SK-N-SH (cell line): Measurements from ENCODE around the gene TLE5. TPM values are rescaled to one million over a fixed set of nuclear protein-coding genes. Genes with fewer than 3 reads are reported as not detected.

ENCODE experiments used
- CTCF ChIA-PET: fragments of 300-600, 350-600 bp; formaldehyde crosslinking; extraction: SDS; loops from one replicate; lab custom pipeline; 2021; lab: Yijun Ruan, JAX
- POLR2A ChIA-PET: fragments of 350-600 bp; sonication (Branson Sonifier 250); formaldehyde crosslinking; extraction: SDS; loops from one replicate; lab custom pipeline; 2020; ENCODE audit warnings: antibody characterized with exemption, inconsistent platforms; lab: Yijun Ruan, JAX
- DNase-seq: peaks from one replicate; pipeline ENCODE4 v3.0.0; 2012
- H2AFZ ChIP-seq: fragments of 200-600 bp; sonication (generic); 2 replicates; pipeline ENCODE4 v1.8.1; 2016; ENCODE audit warnings: antibody characterized with exemption, mild to moderate bottlenecking, low read depth
- H3F3A ChIP-seq: fragments of 200-600 bp; sonication (generic); replicated peaks from 2 replicates; pipeline ENCODE3; 2016; ENCODE audit warnings: antibody characterized with exemption, mild to moderate bottlenecking; ENCODE audit not compliant: insufficient read depth
- H3K27ac ChIP-seq, 2 experiments: fragments of 200-500 bp in 1 of 2; fragments of 200-600 bp in 1 of 2; sonication (Bioruptor generic) in 1 of 2; sonication (generic), shearing (Covaris generic) in 1 of 2; 2 replicates each; pipeline versions ENCODE4 v1.5.1 to v1.6.1; 2014 to 2016; ENCODE audit warnings: low read depth in 2 of 2, inconsistent platforms in 1 of 2, low read length in 1 of 2, mild to moderate bottlenecking in 1 of 2, mixed read lengths in 1 of 2
- H3K27me3 ChIP-seq: fragments of 200-600 bp; sonication (generic), shearing (Covaris generic); 2 replicates; pipeline ENCODE4 v1.6.1; 2016; ENCODE audit warnings: mixed run types; ENCODE audit not compliant: insufficient read depth
- H3K36me3 ChIP-seq, 2 experiments: fragments of 200-500 bp in 1 of 2; fragments of 200-600 bp in 1 of 2; sonication (Bioruptor generic) in 1 of 2; sonication (generic) in 1 of 2; replicated peaks in 1 of 2; 2 replicates each; pipeline versions ENCODE3 to v1.5.1; 2014 to 2016; ENCODE audit warnings: low read length in 1 of 2, mild to moderate bottlenecking in 1 of 2; ENCODE audit not compliant: insufficient read depth in 2 of 2, control insufficient read depth in 1 of 2
- H3K4me1 ChIP-seq, 2 experiments: fragments of 200-500 bp in 1 of 2; fragments of 200-600 bp in 1 of 2; sonication (Bioruptor generic) in 1 of 2; sonication (generic), shearing (Covaris generic) in 1 of 2; 2 replicates each; pipeline versions ENCODE4 v1.5.1 to v1.6.1; 2014 to 2016; ENCODE audit warnings: low read depth in 1 of 2, low read length in 1 of 2, mixed run types in 1 of 2; ENCODE audit not compliant: insufficient read depth in 2 of 2, control insufficient read depth in 1 of 2
- H3K4me2 ChIP-seq: fragments of 200-600 bp; sonication (generic), shearing (Covaris generic); 2 replicates; pipeline ENCODE4 v1.6.1; 2017; ENCODE audit warnings: mixed run types
- H3K4me3 ChIP-seq, 2 experiments: fragments of 200-500 bp in 1 of 2; fragments of 200-600 bp in 1 of 2; sonication (Bioruptor generic) in 1 of 2; sonication (generic), shearing (Covaris generic) in 1 of 2; 2 replicates each; pipeline versions ENCODE4 v1.5.1 to v1.8.1; 2014 to 2016; ENCODE audit warnings: low read depth in 2 of 2, inconsistent platforms in 1 of 2, low read length in 1 of 2, mild to moderate bottlenecking in 1 of 2, mixed read lengths in 1 of 2, moderate library complexity in 1 of 2
- H3K79me2 ChIP-seq: fragments of 200-600 bp; sonication (generic); 2 replicates; pipeline ENCODE4 v1.8.1; 2017; ENCODE audit warnings: mild to moderate bottlenecking; ENCODE audit not compliant: insufficient read depth
- H3K9ac ChIP-seq: fragments of 200-600 bp; sonication (generic); 2 replicates; pipeline ENCODE4 v1.6.1; 2017; ENCODE audit warnings: mixed run types
- H3K9me2 ChIP-seq: fragments of 200-600 bp; sonication (generic); 2 replicates; pipeline ENCODE4 v1.6.1; 2017; ENCODE audit warnings: mixed run types
- H3K9me3 ChIP-seq: fragments of 200-600 bp; sonication (generic); 2 replicates; pipeline ENCODE4 v1.6.1; 2017; ENCODE audit warnings: mixed run types, mild to moderate bottlenecking, moderate library complexity
- H4K20me1 ChIP-seq: fragments of 200-600 bp; sonication (generic); 2 replicates; pipeline ENCODE4 v1.6.1; 2017; ENCODE audit warnings: mild to moderate bottlenecking, mixed run types; ENCODE audit not compliant: insufficient read depth
- CTCF ChIP-seq: fragments of 200-600 bp; sonication (generic); IDR thresholded peaks from 2 replicates; pipeline ENCODE4 v1.6.1; 2017; ENCODE audit warnings: antibody characterized with exemption, mild to moderate bottlenecking, moderate library complexity
- EZH2phosphoT487 ChIP-seq: fragments of 200-600 bp; sonication (generic); IDR thresholded peaks from 2 replicates; pipeline ENCODE4 v1.6.1; 2017; ENCODE audit warnings: low read depth, mixed run types, mild to moderate bottlenecking, antibody characterized with exemption, moderate library complexity, borderline replicate concordance
- FOXJ3 ChIP-seq: sonication (generic); formaldehyde crosslinking; IDR thresholded peaks from 2 replicates; pipeline ENCODE4 v1.5.1; 2020; ENCODE audit warnings: mild to moderate bottlenecking, missing genetic modification reagents
- IRF3 ChIP-seq: fragments of 150-350 bp; IDR thresholded peaks from 2 replicates; pipeline ENCODE4 v1.6.1; 2016; ENCODE audit warnings: mild to moderate bottlenecking, low read depth, low read length
- MEF2A ChIP-seq: IDR thresholded peaks from 2 replicates; pipeline ENCODE4 v1.4.0; 2012; ENCODE audit warnings: low read depth, borderline replicate concordance
- NRF1 ChIP-seq: IDR thresholded peaks from 2 replicates; pipeline ENCODE4 v1.6.1; 2012; ENCODE audit warnings: low read depth, mild to moderate bottlenecking, low read length
- POLR2AphosphoS5 ChIP-seq: IDR thresholded peaks from 2 replicates; pipeline ENCODE4 v1.6.1; 2012; ENCODE audit warnings: low read depth, low read length
- REST ChIP-seq: IDR thresholded peaks from 2 replicates; pipeline ENCODE4 v1.6.1; 2012; ENCODE audit warnings: mild to moderate bottlenecking, low read depth, low read length, moderate library complexity
- RFX5 ChIP-seq: IDR thresholded peaks from 2 replicates; pipeline ENCODE4 v1.6.1; 2012; ENCODE audit warnings: mild to moderate bottlenecking, improper control_type of control experiment, low read length
- TAF1 ChIP-seq: IDR thresholded peaks from 2 replicates; pipeline ENCODE4 v1.6.1; 2012; ENCODE audit warnings: low read depth, mild to moderate bottlenecking, low read length, moderate library complexity, borderline replicate concordance
- TCF12 ChIP-seq: IDR thresholded peaks from 2 replicates; pipeline ENCODE4 v1.4.0; 2012
- USF2 ChIP-seq: fragments of 150-350 bp; IDR thresholded peaks from 2 replicates; pipeline ENCODE4 v1.6.1; 2017; ENCODE audit warnings: antibody characterized with exemption, low read length, low read depth, borderline replicate concordance
- ZBTB33 ChIP-seq: IDR thresholded peaks from 2 replicates; pipeline ENCODE4 v1.4.0; 2012; ENCODE audit warnings: low read depth, borderline replicate concordance
- WGBS: methylation state at CpG from one replicate; pipeline ENCODE4 v1.1.6; 2017; ENCODE audit warnings: low lambda C conversion rate; 5-methylcytosine and 5-hydroxymethylcytosine counted together
- polyA plus RNA-seq, 3 experiments: library from polyadenylated mRNA; depleted of rRNA; stranded (reverse); fragments of >200 nt; gene quantifications; 2 replicates each; pipeline ENCODE4 v1.2.3, GENCODE V29; 2012

The TLE5 gene
- polyA plus RNA-seq, 1 of the 3 experiments (the other 2 are of a cell fraction), result 519 TPM

GRCh38 chr19:3033595-3034405 is 28.5 kb downstream of the TLE5 start:
- Histone ChIP-seq H4K20me1 (no peaks in the 10 kb centered on the region), H3K9me2 (no peaks in the 10 kb centered on the region), H3K27ac (no peak overlapping the region), H3K9ac (no peak overlapping the region), H2AFZ (no peak overlapping the region), H3F3A (peaks cover 13% of the 10 kb centered on the region), H3K9me3 (no peaks in the 10 kb centered on the region), H3K79me2 (no peaks in the 10 kb centered on the region), H3K4me1 (peaks cover 0 to 14% of the 10 kb centered on the region in 2 experiments; a peak in 1 of 4 replicates), H3K4me3 (no peak overlapping the region), H3K36me3 (no peaks in the 10 kb centered on the region), H3K27me3 (peaks cover 46% of the 10 kb centered on the region), H3K4me2 (no peak overlapping the region)
- ChIA-PET CTCF (interaction anchor here (1.1 to 3.5 kb wide), 3 partner anchors 28 to 78 kb away, joined by 3 to 20 read pairs (median 17); partner anchors contain the start of genes TLE5 and TLE6), POLR2A (interaction anchor here (3.4 kb wide), 1 partner anchor 50 kb away, joined by 21 read pairs; no protein-coding TSS in a partner anchor)
- DNase-seq, result no peak
- whole genome bisulfite sequencing, result 51% methylated on average over 10 of the region's 11 CpGs
- no peak for TF ChIP-seq REST
- TF ChIP-seq USF2, result no peak
- TF ChIP-seq TCF12, result no peak
- TF ChIP-seq POLR2AphosphoS5, result no peak
- TF ChIP-seq MEF2A, result no peak
- no peak for TF ChIP-seq FOXJ3 (CRISPR knock-in tag)
- TF ChIP-seq EZH2phosphoT487, result no peak

- POLR2A ChIA-PET, result no interaction called here
- Histone ChIP-seq H3K9me3 (no peaks in the 10 kb centered on the region), H2AFZ (no peak overlapping the region), H3K4me2 (no peak overlapping the region), H3K27ac (no peak overlapping the region), H3F3A (peaks cover 7% of the 10 kb centered on the region), H3K9me2 (no peaks in the 10 kb centered on the region), H3K27me3 (peaks cover 69% of the 10 kb centered on the region), H4K20me1 (no peaks in the 10 kb centered on the region), H3K36me3 (no peaks in the 10 kb centered on the region), H3K79me2 (no peaks in the 10 kb centered on the region), H3K4me3 (no peak overlapping the region), H3K9ac (no peak overlapping the region), H3K4me1 (peaks cover 0 to 13% of the 10 kb centered on the region in 2 experiments; a peak in 1 of 4 replicates)
- no peak for DNase-seq
- CTCF ChIA-PET, result interaction anchor here (0.7 to 2.1 kb wide), 5 partner anchors 44 to 95 kb away, joined by 3 to 7 read pairs (median 4); no protein-coding TSS in a partner anchor
- 15% methylated on average over 5 of the region's 5 CpGs for WGBS
- TF ChIP-seq ZBTB33 (no peak), TAF1 (no peak), FOXJ3 (CRISPR knock-in tag) (no peak), USF2 (no peak), NRF1 (no peak), CTCF (no peak), RFX5 (no peak), IRF3 (no peak)
Observed at GRCh38 chr19:3031607-3031867, 30.8 kb downstream of the TLE5 start.
